Panc1 (cell line): ENCODE results near the gene MYRF.

Source experiments
- POLR2AphosphoS5 ChIP-seq: IDR thresholded peaks from 2 replicates; pipeline ENCODE4 v1.6.1; 2012; ENCODE audit warnings: mild to moderate bottlenecking, low read depth, low read length, moderate library complexity
- REST ChIP-seq, 2 experiments: IDR thresholded peaks; 2 replicates each; pipeline ENCODE4 v1.6.1; 2011 to 2012; ENCODE audit warnings: low read depth in 2 of 2, control low read depth in 1 of 2, low read length in 1 of 2, mild to moderate bottlenecking in 1 of 2, moderate library complexity in 1 of 2; ENCODE audit not compliant: insufficient read depth in 1 of 2
- SIN3A ChIP-seq: IDR thresholded peaks from 2 replicates; pipeline ENCODE4 v1.6.1; 2012; ENCODE audit warnings: low read depth, mild to moderate bottlenecking, low read length, moderate library complexity, borderline replicate concordance; ENCODE audit not compliant: insufficient read depth
- TCF7L2 ChIP-seq: IDR thresholded peaks from 2 replicates; pipeline ENCODE4 v1.6.1; 2011; ENCODE audit warnings: mild to moderate bottlenecking, low read depth, low read length, inconsistent platforms
- TF ChIP-seq, protein P1 (sequence below): fragments of 450-650 bp; IDR thresholded peaks from 2 replicates; pipeline ENCODE4 v1.5.1; 2017; ENCODE audit warnings: mild to moderate bottlenecking

DNA sequence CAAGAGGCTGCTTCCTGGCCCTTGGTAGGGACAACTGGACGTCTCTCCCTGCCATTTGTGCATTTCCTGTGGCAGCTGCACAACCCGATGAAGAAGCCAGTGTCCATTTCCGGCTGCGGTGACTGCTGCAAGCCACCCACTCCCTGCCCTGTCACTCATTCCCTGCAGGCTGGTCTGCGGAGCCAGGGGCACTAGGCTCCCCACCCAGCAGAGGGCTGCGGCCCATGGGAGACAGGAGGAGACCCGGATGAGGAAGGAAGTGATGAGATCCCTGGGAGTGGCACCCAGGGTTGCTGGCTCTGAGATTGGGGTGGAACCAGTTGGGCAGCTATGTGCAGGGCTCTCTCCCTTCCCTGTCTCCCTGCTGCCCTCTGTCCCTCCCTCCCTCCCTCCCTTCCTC, 10.0 kb upstream of the MYRF start:
- TF ChIP-seq, protein P1, sequence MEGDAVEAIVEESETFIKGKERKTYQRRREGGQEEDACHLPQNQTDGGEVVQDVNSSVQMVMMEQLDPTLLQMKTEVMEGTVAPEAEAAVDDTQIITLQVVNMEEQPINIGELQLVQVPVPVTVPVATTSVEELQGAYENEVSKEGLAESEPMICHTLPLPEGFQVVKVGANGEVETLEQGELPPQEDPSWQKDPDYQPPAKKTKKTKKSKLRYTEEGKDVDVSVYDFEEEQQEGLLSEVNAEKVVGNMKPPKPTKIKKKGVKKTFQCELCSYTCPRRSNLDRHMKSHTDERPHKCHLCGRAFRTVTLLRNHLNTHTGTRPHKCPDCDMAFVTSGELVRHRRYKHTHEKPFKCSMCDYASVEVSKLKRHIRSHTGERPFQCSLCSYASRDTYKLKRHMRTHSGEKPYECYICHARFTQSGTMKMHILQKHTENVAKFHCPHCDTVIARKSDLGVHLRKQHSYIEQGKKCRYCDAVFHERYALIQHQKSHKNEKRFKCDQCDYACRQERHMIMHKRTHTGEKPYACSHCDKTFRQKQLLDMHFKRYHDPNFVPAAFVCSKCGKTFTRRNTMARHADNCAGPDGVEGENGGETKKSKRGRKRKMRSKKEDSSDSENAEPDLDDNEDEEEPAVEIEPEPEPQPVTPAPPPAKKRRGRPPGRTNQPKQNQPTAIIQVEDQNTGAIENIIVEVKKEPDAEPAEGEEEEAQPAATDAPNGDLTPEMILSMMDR, result no peak
- TF ChIP-seq POLR2AphosphoS5 (no peak), REST (IDR thresholded peaks at IDR 0.05; ENCODE audit: insufficient read depth in 1 of 2, low read depth in 2 of 2, low read length in 1 of 2) (no peak), TCF7L2 (no peak), SIN3A (no peak)
